BJ (cell line): ENCODE results near the gene LY6G6F. TPM values are rescaled to one million over a fixed set of nuclear protein-coding genes. Genes with fewer than 3 reads are reported as not detected.

Experiments
- CTCF ChIA-PET: fragments of 350-600 bp; formaldehyde crosslinking; extraction: SDS; loops from one replicate; lab custom pipeline; 2021; ENCODE audit warnings: antibody characterized with exemption, inconsistent platforms; lab: Yijun Ruan, JAX
- POLR2A ChIA-PET: fragments of 300-600 bp; sonication (Branson Sonifier 250); formaldehyde crosslinking; extraction: SDS; loops from one replicate; lab custom pipeline; 2021; ENCODE audit warnings: antibody characterized with exemption; lab: Charles Lee
- DNase-seq: peaks from one replicate; pipeline ENCODE4 v3.0.0-alpha.2; 2011; ENCODE audit warnings: low read depth
- H3K27me3 ChIP-seq: 2 replicates; pipeline ENCODE4 v1.6.0; 2011; ENCODE audit warnings: low read length; ENCODE audit not compliant: control insufficient read depth, insufficient read depth
- H3K36me3 ChIP-seq: 2 replicates; pipeline ENCODE4 v1.5.1; 2011; ENCODE audit warnings: low read length; ENCODE audit not compliant: control insufficient read depth, insufficient read depth
- H3K4me3 ChIP-seq: 2 replicates; pipeline ENCODE4 v1.5.1; 2011; ENCODE audit warnings: low read depth, mild to moderate bottlenecking, control low read depth, low read length
- polyA plus RNA-seq: library from polyadenylated mRNA; depleted of rRNA; stranded (reverse); fragments of >200 nt; gene quantifications from 2 replicates; pipeline ENCODE4 v1.2.3, GENCODE V29; 2011
- TF ChIP-seq, protein P1 (sequence below): IDR thresholded peaks from 2 replicates; pipeline ENCODE4 v1.5.1; 2011; ENCODE audit warnings: low read depth, mild to moderate bottlenecking, control low read depth, inconsistent platforms, low read length, moderate library complexity; ENCODE audit not compliant: insufficient read depth

Gene LY6G6F
- polyA plus RNA-seq, 1 experiment, result not detected

GRCh38 chr6:31666337-31666965 lies 40.2 kb upstream of the LY6G6F start:
- ChIA-PET CTCF (interaction anchor here (0.8 to 1.0 kb wide), 3 partner anchors 120 to 1172 kb away, joined by 3 to 4 read pairs (median 3); partner anchors contain the start of genes ATP6V1G2 and TAP2), POLR2A (no interaction called here)
- Histone ChIP-seq H3K4me3 (peak overlapping the region; percentile 91), H3K36me3 (peaks cover 42% of the 10 kb centered on the region), H3K27me3 (no peaks in the 10 kb centered on the region)
- DNase-seq, result no peak
- TF ChIP-seq, protein P1, sequence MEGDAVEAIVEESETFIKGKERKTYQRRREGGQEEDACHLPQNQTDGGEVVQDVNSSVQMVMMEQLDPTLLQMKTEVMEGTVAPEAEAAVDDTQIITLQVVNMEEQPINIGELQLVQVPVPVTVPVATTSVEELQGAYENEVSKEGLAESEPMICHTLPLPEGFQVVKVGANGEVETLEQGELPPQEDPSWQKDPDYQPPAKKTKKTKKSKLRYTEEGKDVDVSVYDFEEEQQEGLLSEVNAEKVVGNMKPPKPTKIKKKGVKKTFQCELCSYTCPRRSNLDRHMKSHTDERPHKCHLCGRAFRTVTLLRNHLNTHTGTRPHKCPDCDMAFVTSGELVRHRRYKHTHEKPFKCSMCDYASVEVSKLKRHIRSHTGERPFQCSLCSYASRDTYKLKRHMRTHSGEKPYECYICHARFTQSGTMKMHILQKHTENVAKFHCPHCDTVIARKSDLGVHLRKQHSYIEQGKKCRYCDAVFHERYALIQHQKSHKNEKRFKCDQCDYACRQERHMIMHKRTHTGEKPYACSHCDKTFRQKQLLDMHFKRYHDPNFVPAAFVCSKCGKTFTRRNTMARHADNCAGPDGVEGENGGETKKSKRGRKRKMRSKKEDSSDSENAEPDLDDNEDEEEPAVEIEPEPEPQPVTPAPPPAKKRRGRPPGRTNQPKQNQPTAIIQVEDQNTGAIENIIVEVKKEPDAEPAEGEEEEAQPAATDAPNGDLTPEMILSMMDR, result no peak

DNA sequence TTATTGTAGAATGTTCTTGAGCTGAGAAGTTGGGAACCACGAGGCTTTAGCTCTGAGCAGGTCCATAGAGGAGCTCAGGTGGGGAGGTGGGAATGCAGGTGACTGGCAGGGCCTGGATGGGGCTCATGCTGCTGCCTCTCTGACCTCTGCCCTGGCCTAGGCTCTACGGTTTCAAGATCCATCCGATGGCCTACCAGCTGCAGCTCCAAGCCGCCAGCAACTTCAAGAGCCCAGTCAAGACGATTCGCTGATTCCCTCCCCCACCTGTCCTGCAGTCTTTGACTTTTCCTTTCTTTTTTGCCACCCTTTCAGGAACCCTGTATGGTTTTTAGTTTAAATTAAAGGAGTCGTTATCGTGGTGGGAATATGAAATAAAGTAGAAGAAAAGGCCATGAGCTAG lies 37.0 kb upstream of the LY6G6F start, which contains the start of gene LY6G5B:
Gene LY6G5B, plus strand, starts transcription at position 301 of the 400 bp plus-strand sequence. CDS start 975 bp downstream, outside the sequence.
- no peaks in the 10 kb centered on the region for H3K27me3 ChIP-seq
- ChIA-PET CTCF (interaction anchor here (0.9 kb wide), 1 partner anchor 161 kb away, joined by 4 read pairs; no protein-coding TSS in a partner anchor), POLR2A (no interaction called here)
- TF ChIP-seq, protein P1, result no peak
- no peak within 1 kb of the TSS for H3K4me3 ChIP-seq
- DNase-seq, result no peak
- H3K36me3 ChIP-seq, result peaks cover 47% of the 10 kb centered on the region

DNA sequence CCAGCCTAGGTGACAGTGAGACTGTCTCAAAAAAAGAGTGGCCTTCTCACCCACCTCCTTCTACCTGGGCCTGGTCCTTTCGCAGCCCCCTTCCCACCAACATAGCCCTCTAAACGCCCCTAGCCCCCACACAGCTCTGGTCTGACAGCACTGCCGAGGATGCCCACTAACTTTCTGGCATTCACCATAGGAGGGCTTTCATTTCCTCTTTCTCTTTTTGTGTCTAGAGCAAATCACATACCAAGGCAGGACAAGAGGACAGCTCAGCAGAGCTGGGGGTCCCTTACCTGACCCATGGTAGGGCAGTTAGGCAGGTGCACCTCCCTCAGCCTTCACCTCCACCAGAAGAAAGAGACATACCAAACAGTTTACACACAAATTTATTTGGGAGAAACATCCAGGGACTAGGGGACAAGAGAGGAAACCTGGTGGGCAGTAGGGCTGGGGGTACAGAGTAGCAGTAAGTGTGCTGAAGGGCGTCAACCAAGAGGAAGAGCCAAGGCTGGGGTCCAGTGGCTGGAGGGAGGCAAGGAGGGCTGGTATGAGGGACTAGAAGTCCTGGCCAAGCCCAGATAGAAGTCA lies 30.3 kb upstream of the LY6G6F start:
- DNase-seq, result no peak
- peaks cover 9% of the 10 kb centered on the region; the same call in 1 of the 2 replicates for H3K36me3 ChIP-seq
- no peaks in the 10 kb centered on the region for H3K27me3 ChIP-seq
- TF ChIP-seq, protein P1, result no peak
- H3K4me3 ChIP-seq, result no peak overlapping the region
- CTCF ChIA-PET, result interaction anchor here (1.0 kb wide), 1 partner anchor 276 kb away, joined by 3 read pairs; no protein-coding TSS in a partner anchor
- POLR2A ChIA-PET, result no interaction called here

DNA sequence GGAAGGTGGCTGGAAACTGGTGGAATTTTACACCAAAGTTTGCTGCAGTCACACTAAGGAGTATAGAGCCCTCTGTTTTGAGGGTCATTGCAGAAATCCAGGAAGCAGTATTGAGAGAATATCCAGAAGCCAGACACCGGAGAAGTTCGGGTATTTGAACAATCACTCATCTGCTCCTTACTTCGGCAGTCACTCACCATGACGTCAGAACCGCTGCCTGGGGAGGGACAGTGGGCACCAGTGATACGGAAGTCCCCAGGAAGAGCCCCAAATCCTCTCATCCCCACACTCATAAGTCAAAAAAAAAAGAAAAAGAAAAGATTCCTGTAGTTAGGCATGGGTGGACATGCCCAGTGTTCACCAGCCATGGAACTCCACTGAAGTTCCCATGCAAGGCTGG lies 29.8 kb upstream of the LY6G6F start:
- ChIA-PET CTCF (interaction anchor here (1.0 kb wide), 1 partner anchor 276 kb away, joined by 3 read pairs; no protein-coding TSS in a partner anchor), POLR2A (no interaction called here)
- no peak overlapping the region for H3K4me3 ChIP-seq
- DNase-seq, result no peak
- TF ChIP-seq, protein P1, result no peak
- H3K36me3 ChIP-seq, result peaks cover 6% of the 10 kb centered on the region; the same call in 1 of the 2 replicates
- H3K27me3 ChIP-seq, result no peaks in the 10 kb centered on the region

DNA sequence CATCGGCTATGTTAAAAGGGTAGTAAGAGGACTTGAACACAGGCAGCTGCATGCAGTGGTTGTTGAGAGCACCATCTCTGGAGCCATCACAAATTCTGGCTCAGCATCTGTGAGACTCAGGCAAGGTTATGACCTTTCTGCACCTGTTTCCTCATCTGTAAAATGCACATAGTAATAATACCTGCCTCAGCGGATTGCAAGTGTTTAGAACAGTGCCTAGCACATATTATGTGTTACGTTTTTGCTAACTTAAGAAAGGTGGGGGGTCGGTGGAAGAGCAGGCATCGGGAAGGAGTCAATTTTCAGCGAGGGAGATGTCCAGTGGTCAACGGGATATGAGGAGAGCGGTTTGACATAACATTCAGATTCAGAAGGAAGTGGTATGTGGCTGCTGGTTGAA lies 28.7 kb upstream of the LY6G6F start:
- TF ChIP-seq, protein P1, result no peak
- ChIA-PET POLR2A (no interaction called here), CTCF (no interaction called here)
- Histone ChIP-seq H3K36me3 (peaks cover 3% of the 10 kb centered on the region; the same call in 1 of the 2 replicates), H3K27me3 (no peaks in the 10 kb centered on the region), H3K4me3 (no peak overlapping the region)
- DNase-seq, result no peak
